GM21825 (cell line): ENCODE data around the gene PLK2.

Experiments used
- ATAC-seq: cut with Tn5 transposase; IDR thresholded peaks from one replicate; pipeline ENCODE4 v1.9.1; 2021; ENCODE audit warnings: mild to moderate bottlenecking, moderate library complexity; ENCODE audit not compliant: unreplicated experiment

Gene PLK2

GRCh38 chr5:58481066-58481676 lies 21.3 kb upstream of the PLK2 start:
- no peak for ATAC-seq

- no peak for ATAC-seq
These were observed 18.0 kb upstream of the PLK2 start for GRCh38 chr5:58477760-58478376.

- no peak for ATAC-seq
These were observed 15.5 kb upstream of the PLK2 start for GRCh38 chr5:58475404-58475803.

- ATAC-seq = no peak
These were observed 10.0 kb upstream of the PLK2 start for GRCh38 chr5:58469896-58470295.

- ATAC-seq = peak; percentile 98
These were observed 7.1 kb upstream of the PLK2 start for GRCh38 chr5:58466939-58467338.

GRCh38 chr5:58462623-58463230 lies 2.8 kb upstream of the PLK2 start:
- no peak for ATAC-seq

GRCh38 chr5:58462154-58462553 lies 2.3 kb upstream of the PLK2 start:
- ATAC-seq = no peak

- ATAC-seq = peak; percentile 73
These were observed 923 bp upstream of the PLK2 start for GRCh38 chr5:58460732-58461286.

- ATAC-seq = peak; percentile 0
These were observed 512 bp downstream of the PLK2 start for GRCh38 chr5:58459146-58460001.

- ATAC-seq = no peak
These were observed 1.1 kb downstream of the PLK2 start for GRCh38 chr5:58458743-58459145.

- no peak for ATAC-seq
These were observed 1.6 kb downstream of the PLK2 start for GRCh38 chr5:58458141-58458742.

GRCh38 chr5:58457050-58457449 lies 2.8 kb downstream of the PLK2 start:
- ATAC-seq = no peak

GRCh38 chr5:58456486-58456885 lies 3.4 kb downstream of the PLK2 start:
- ATAC-seq = no peak

GRCh38 chr5:58456026-58456425 lies 3.9 kb downstream of the PLK2 start:
- ATAC-seq = no peak

- no peak for ATAC-seq
These were observed 4.4 kb downstream of the PLK2 start for GRCh38 chr5:58455480-58455879.

- ATAC-seq = no peak
These were observed 4.8 kb downstream of the PLK2 start for GRCh38 chr5:58455066-58455465.

GRCh38 chr5:58454025-58454424 lies 5.9 kb downstream of the PLK2 start:
- no peak for ATAC-seq

GRCh38 chr5:58453306-58453705 lies 6.6 kb downstream of the PLK2 start:
- ATAC-seq = no peak

GRCh38 chr5:58452566-58453258 lies 7.2 kb downstream of the PLK2 start:
- no peak for ATAC-seq
